Effector memory CD8-positive, alpha-beta T cell (primary cell): ENCODE measurements around the gene TRIP6.

Experiments
- ATAC-seq: fragments of 150-1000 bp; cut with Tn5 transposase; replicated peaks from 2 replicates; pipeline ENCODE4 v1.10.0; 2021; ENCODE audit warnings: mild to moderate bottlenecking, moderate library complexity
- DNase-seq, 3 experiments: peaks; one replicate each; pipeline ENCODE4 v3.0.0; 2021
- H3K27ac Mint-ChIP-seq, 2 donors: one replicate each; pipeline ENCODE4 v1.8.0; 2022; ENCODE audit warnings: mild to moderate bottlenecking in 2 of 2, mixed read lengths in 2 of 2, moderate library complexity in 2 of 2
- H3K27me3 Mint-ChIP-seq, 2 donors: one replicate each; pipeline ENCODE4 v1.8.0; 2022; ENCODE audit warnings: mixed read lengths in 2 of 2
- H3K36me3 Mint-ChIP-seq: one replicate; pipeline ENCODE4 v1.8.0; 2022; ENCODE audit warnings: mild to moderate bottlenecking, moderate library complexity, mixed read lengths; ENCODE audit not compliant: insufficient read depth
- H3K4me1 Mint-ChIP-seq, 2 donors: one replicate each; pipeline ENCODE4 v1.8.0; 2022; ENCODE audit warnings: low read depth in 2 of 2, mixed read lengths in 2 of 2
- H3K4me3 Mint-ChIP-seq, 2 donors: one replicate each; pipeline ENCODE4 v1.8.0; 2022; ENCODE audit warnings: mild to moderate bottlenecking in 2 of 2, mixed read lengths in 2 of 2, moderate library complexity in 2 of 2
- H3K9me3 Mint-ChIP-seq, 2 donors: one replicate each; pipeline ENCODE4 v1.8.0; 2022; ENCODE audit warnings: mixed read lengths in 2 of 2

Gene TRIP6

DNA sequence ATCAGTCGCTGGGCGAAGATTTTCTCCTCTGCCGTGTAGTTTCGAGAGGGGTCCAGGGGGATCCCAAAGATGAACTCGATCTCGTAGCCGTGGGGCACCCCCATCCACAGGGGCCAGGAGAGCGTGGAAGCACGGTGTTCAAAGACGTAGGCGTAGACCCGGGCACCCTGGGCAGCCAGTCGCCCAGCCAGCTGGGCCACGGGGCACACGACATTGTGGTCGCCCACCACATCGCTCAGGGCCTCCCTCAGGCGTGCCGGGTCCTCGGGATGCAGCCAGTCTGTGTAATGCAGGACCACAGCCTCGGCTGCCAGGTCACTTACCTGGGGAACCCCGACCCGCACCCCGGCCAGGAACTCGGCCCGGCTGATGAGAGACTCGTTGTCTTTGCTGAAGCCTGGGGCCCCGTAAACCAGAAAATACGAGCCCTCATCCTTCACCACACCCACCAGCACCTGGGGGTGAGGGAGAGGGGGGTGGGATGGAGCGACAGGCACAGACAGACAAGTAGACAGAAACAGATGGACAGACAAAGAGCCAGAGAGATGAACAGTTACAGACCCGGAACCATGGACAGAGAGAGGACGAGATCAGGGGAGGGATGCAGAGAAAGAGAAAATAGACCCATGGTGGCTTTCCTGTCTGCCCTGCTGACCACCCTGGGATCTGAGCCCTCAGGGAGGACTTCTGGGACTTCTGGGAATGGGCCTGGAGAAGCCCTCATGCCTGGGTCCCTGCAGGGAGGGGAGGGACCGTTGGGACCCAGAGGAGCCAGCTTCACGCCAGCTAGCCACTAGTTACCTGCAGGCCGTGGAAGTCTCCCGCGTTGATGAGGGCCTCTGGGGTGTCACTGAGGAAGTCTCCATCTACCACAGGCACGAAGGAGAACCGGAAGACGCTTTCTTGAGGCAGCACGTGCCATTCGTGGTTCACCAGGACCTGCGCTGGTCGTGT is 25.5 kb downstream of the TRIP6 start:
- H3K9me3 Mint-ChIP-seq: no peaks in the 10 kb centered on the region
- peak overlapping the region; percentile 33 to 57 for H3K4me3 Mint-ChIP-seq
- DNase-seq (no peak), ATAC-seq (no peak)
- H3K36me3 Mint-ChIP-seq: peaks cover 33% of the 10 kb centered on the region
- H3K27ac Mint-ChIP-seq: no peak overlapping the region
- H3K27me3 Mint-ChIP-seq: peaks cover 41 to 65% of the 10 kb centered on the region in 2 donors
- H3K4me1 Mint-ChIP-seq: peaks cover 27 to 33% of the 10 kb centered on the region in 2 donors

DNA sequence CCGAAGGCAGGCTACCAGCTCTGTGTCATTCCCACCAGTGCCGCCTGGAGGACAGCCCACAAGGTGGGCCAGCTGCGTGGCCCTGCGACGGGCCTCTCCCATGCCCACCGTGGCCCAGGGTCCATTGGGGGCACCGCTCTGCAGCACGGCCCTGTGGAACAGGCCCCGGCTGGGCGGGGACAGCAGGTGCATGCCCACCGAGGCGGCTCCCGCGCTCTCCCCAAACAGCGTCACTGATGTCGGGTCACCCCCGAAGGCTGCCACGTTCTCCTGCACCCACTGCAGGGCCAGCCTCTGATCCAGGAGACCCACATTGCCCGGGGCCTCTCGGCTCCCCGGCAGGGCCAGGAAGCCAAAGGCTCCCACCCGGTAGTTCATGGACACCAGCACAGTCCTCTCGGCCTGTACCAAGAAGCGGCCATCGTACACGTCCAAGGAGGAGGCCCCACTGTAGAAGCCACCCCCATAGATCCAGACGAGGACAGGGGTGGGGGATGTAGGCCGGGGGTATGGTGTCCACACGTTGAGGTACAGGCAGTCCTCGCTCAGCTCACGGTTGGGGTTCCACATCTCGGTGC is 26.2 kb downstream of the TRIP6 start:
- Mint-ChIP-seq H3K9me3 (no peaks in the 10 kb centered on the region), H3K4me1 (peaks cover 19 to 26% of the 10 kb centered on the region in 2 donors), H3K4me3 (peak overlapping the region; percentile 48 to 60), H3K27ac (no peak overlapping the region), H3K27me3 (peaks cover 49 to 73% of the 10 kb centered on the region in 2 donors), H3K36me3 (peaks cover 26% of the 10 kb centered on the region)
- ATAC-seq (no peak), DNase-seq (no peak)

DNA sequence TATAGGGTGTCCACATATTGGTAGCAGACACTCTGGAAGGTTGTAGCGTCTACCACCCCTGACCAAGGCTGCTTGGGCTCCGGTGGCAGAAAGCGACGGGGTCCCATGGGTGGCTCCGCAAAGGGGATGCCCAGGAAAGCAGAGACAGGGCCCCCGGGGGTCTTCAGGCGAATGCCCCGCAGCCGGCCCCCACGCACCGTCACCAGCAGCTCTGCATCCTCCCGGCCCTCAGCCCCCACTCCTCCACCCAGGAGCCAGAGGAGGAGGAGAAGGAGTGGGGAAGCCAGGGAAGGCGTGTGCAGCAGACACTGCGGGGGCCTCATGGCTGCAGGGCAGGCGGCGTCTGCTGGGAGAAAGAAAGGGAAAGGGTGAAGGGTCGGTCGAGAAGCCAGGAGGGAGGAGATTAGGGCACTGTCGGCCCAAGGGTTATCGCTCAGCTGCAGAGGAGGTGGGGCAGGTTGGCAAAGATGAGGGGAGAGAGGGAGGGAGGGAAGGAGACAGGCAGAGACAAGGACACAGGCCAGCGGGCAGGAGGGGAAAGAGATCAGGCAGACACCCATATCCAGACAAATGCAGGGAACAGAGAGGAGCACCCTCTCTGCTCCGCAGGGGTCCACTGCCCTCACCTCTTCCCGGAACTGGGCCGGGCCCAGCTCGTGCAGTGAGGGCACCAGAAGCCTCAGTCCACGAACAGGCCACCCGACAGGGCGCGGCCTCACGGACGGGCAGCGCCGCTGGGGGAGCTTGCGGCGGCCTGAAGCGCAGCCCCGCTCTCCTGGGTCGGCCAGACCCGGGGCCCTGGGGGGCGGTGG is 26.9 kb downstream of the TRIP6 start:
- no peak for ATAC-seq

GRCh38 chr7:100894860-100895700 is 27.9 kb downstream of the TRIP6 start:
- H3K27me3 Mint-ChIP-seq: peaks cover 51 to 81% of the 10 kb centered on the region in 2 donors
- peaks cover 15 to 20% of the 10 kb centered on the region in 2 donors for H3K4me1 Mint-ChIP-seq
- peak; percentile 62 to 63 (median 62) for DNase-seq
- H3K27ac Mint-ChIP-seq: no peak overlapping the region
- H3K9me3 Mint-ChIP-seq: no peaks in the 10 kb centered on the region
- ATAC-seq: peak; percentile 9
- peak overlapping the region; percentile 57 to 88 for H3K4me3 Mint-ChIP-seq
- H3K36me3 Mint-ChIP-seq: peaks cover 18% of the 10 kb centered on the region

More for the DNA sequence above, 26.9 kb downstream of the TRIP6 start:
- Mint-ChIP-seq H3K4me1 (peaks cover 16 to 21% of the 10 kb centered on the region in 2 donors), H3K27ac (no peak overlapping the region), H3K36me3 (peaks cover 21% of the 10 kb centered on the region), H3K9me3 (no peaks in the 10 kb centered on the region), H3K27me3 (peaks cover 51 to 75% of the 10 kb centered on the region in 2 donors), H3K4me3 (peak overlapping the region; percentile 60 to 88)
- DNase-seq: no peak

DNA sequence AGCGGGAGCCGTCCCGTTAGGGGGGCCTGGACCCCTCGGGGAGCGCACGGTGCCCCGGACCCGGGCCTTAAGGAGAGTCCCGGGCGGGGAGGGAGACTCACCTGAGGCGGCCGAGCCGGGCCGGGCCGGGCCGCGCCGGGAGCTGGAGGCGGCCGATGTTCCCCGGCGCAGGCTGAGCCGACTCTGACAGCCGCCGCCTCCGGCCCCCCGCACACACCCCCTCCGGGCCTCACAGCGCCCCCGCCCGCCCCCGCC is 28.4 kb downstream of the TRIP6 start, which contains the start of gene ACHE:
ACHE (minus strand) TSS at position 188 of the 255 bp plus-strand sequence. CDS start 1,656 bp downstream, outside the sequence.
- H3K4me3 Mint-ChIP-seq: peak within 1 kb of the TSS; percentile 88 to 93
- peaks cover 51 to 81% of the 10 kb centered on the region in 2 donors for H3K27me3 Mint-ChIP-seq
- no peak for ATAC-seq
- H3K36me3 Mint-ChIP-seq: peaks cover 13% of the 10 kb centered on the region
- H3K9me3 Mint-ChIP-seq: no peaks in the 10 kb centered on the region
- peaks cover 10 to 16% of the 10 kb centered on the region in 2 donors for H3K4me1 Mint-ChIP-seq
- peak within 1 kb of the TSS; percentile 76 to 86 for H3K27ac Mint-ChIP-seq
- DNase-seq: no peak

DNA sequence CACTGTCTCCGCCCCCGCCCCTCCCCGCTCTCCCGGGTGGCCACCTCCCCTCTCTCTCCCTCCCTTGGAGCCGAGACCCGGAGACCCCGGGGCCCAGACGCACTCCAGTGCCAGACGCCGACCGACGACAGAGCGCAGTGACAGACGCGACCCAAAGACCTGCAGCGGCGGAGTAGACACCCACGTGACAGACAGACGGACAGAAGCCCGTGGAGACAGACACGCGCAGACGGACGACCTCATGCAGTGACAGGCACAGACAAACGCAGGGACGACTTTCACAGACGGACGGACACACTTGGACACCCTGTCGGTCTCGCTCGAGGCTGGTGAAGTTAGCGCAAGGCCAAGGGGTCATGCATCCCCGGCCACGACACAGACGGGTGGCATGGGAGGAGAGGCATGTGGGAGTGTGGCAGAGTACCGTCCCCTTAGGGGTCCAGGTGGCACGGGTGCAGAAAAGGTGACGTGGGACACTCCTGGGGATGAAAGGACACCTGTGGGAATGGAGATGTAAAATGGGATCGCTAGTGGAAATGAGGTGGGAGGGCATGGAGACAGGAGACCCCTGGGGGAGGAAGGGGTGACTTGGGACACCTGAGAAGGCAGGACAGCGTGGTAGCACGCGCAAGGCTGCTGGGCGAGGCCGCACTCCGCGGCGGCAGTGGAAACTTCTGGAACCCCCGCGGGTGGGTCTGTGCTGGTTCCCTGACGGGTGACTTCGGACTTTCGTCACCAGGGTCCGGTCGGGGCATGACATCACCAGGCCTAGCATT is 29.0 kb downstream of the TRIP6 start:
- peak overlapping the region; percentile 88 to 93 for H3K4me3 Mint-ChIP-seq
- H3K27ac Mint-ChIP-seq: peak overlapping the region; percentile 76 to 86
- H3K4me1 Mint-ChIP-seq: peaks cover 8 to 14% of the 10 kb centered on the region in 2 donors
- H3K27me3 Mint-ChIP-seq: peaks cover 55 to 81% of the 10 kb centered on the region in 2 donors
- DNase-seq: peak; percentile 44 to 51 (median 49)
- peak; percentile 74 for ATAC-seq
- H3K9me3 Mint-ChIP-seq: no peaks in the 10 kb centered on the region
- H3K36me3 Mint-ChIP-seq: peaks cover 11% of the 10 kb centered on the region

DNA sequence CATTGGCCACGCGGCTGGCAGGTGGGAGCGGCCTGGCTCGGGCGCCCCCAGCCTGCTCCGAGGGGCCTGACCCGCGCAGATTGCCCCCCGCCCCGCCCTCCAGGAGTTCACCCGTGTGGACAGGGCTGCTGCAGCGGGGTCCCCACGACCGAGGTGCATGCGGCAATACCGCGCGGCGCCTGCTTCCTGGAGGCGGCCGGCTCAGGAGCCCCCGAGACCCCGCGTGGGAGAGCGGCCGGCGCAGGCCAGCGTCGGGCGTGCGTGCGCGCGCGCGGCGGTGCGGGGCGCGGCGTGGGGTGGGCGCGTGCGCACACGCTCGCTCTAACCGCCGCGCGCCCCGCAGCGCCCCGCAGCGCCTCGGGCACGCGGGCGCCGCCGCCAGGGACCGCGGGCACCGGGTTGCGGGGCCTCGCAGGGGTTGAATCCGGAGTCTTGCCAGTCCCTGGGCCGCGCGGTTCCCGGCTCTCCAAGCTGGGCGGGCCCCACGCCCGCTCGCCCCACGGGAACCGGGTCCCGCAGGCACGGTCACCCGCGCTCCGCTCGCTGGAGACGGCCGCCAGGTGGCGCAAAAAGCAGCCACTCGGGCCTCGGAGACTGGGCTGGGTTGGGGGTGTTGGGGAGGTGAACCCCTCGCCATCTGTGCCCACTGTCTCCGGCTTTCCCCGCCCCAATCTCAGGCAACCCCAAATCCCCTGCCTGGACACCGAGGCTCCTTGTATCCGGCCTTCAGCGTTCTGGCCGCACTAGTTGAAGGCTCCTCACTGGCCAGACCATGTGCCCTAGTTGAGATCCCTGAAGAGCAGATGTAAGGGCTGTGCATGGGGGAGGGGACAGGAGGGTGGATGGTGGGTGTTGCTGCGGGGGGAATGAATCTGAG is 29.8 kb downstream of the TRIP6 start:
- ATAC-seq: peak; percentile 60
- Mint-ChIP-seq H3K27ac (no peak overlapping the region), H3K4me1 (peaks cover 5 to 12% of the 10 kb centered on the region in 2 donors), H3K9me3 (no peaks in the 10 kb centered on the region), H3K4me3 (peak overlapping the region; percentile 88 to 93), H3K27me3 (peaks cover 48 to 76% of the 10 kb centered on the region in 2 donors), H3K36me3 (peaks cover 11% of the 10 kb centered on the region)
- DNase-seq: peak; percentile 47 to 58 (median 47)

DNA sequence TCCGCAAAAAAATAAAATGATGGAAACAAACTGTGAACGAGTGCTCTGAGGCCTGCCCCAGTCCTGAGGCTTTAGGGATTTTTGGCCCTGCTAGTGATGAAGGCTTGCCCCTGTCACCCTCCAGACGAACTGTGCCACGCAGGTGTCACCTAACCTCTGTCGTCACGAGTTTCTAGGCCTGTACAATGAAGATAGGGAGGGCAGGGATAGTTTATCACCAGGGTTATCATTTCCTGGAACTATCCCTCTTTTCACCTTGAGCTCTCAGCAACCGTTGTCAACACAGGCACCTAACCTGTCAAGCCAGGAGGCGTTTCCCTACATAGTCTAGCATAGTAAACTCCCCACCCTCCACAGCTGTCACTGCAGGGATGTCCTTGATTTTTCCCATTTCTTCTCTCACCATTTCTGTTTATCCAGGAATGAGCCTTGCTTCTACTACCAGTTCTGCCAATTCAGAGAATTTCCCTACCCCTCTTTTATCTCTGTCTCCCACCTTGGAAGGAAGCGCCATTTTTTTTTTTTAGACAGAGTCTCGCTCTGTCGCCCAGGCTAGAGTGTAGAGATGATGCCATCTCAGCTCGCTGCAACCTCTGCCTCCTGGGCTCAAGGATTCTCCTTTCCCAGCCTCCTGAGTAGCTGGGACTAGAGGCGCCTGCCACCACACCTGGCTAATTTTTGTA is 30.7 kb downstream of the TRIP6 start:
- ATAC-seq: no peak
- H3K36me3 Mint-ChIP-seq: peaks cover 11% of the 10 kb centered on the region
- H3K27me3 Mint-ChIP-seq: peaks cover 39 to 76% of the 10 kb centered on the region in 2 donors
- DNase-seq: no peak
- H3K4me1 Mint-ChIP-seq: peaks cover 5 to 10% of the 10 kb centered on the region in 2 donors
- peak overlapping the region; percentile 58 to 68 for H3K4me3 Mint-ChIP-seq
- no peaks in the 10 kb centered on the region for H3K9me3 Mint-ChIP-seq
- no peak overlapping the region for H3K27ac Mint-ChIP-seq

DNA sequence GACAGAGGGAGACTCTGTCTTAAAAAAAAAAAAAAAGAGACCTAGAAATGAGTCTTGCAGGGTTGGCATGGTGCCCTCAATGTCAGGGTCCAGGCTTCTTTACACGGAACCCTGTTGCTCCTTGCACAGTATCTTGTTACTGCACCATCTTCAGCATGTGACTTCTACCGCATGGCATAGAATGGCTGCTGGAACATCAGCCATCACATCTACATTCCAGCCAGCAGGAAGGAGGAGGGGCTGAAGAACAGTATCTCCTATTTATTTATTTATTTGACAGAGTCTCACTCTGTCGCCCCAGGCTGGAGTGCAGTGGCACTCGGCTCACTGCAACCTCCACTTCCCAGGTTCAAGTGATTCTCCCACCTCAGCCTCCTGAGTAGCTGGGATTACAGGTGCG is 32.2 kb downstream of the TRIP6 start:
- Mint-ChIP-seq H3K36me3 (peaks cover 11% of the 10 kb centered on the region), H3K27me3 (peaks cover 37 to 63% of the 10 kb centered on the region in 2 donors), H3K4me1 (peaks cover 5 to 8% of the 10 kb centered on the region in 2 donors), H3K4me3 (no peak overlapping the region), H3K9me3 (no peaks in the 10 kb centered on the region), H3K27ac (no peak overlapping the region)
- DNase-seq (no peak), ATAC-seq (no peak)

DNA sequence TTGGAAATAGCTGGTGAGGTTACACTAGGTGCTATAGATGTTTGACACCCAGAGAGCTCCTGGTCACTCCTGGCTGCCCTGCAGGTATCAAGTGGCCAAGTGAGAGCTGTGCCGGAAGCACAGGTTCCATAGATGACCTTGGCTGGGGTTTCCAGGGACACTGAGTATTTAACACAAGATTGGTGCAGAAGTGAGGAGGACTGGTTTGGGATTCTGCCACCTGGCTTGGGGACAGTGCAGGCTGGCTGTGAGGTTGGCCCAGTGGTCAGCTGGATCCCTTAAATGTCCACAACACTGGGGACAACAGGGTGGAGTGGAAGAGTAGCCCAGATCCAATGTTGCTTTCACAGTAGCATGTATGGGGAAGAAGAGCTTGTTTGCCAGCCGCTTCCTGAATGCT is 33.8 kb downstream of the TRIP6 start:
- no peaks in the 10 kb centered on the region for H3K9me3 Mint-ChIP-seq
- H3K27ac Mint-ChIP-seq: no peak overlapping the region
- H3K27me3 Mint-ChIP-seq: peaks cover 32 to 54% of the 10 kb centered on the region in 2 donors
- no peak overlapping the region for H3K4me3 Mint-ChIP-seq
- peaks cover 5% of the 10 kb centered on the region for H3K36me3 Mint-ChIP-seq
- H3K4me1 Mint-ChIP-seq: peaks cover 3 to 6% of the 10 kb centered on the region in 2 donors
- no peak for ATAC-seq
- no peak for DNase-seq

DNA sequence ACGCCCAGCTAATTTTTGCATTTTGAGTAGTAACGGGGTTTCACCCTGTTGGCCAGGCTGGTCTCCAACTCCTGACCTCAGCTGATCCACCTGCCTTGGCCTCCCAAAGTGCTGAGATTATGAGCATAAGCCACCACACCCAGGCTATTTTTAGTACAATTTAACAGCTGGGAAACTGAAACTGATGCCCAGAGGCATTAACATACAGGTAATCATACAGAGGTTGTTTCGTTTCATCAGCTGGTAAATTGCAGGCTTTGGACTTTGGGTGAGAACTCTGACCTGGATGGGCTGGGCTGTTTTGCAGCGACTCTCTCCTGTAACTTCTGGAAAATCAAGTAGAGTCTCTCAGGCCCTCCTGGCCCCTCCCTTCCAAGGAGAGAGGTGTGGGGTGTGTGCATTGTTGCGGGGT is 34.7 kb downstream of the TRIP6 start:
- H3K4me3 Mint-ChIP-seq: no peak overlapping the region
- H3K36me3 Mint-ChIP-seq: no peaks in the 10 kb centered on the region
- ATAC-seq (no peak), DNase-seq (no peak)
- H3K27me3 Mint-ChIP-seq: peaks cover 28 to 47% of the 10 kb centered on the region in 2 donors
- H3K9me3 Mint-ChIP-seq: no peaks in the 10 kb centered on the region
- no peak overlapping the region for H3K27ac Mint-ChIP-seq
- peaks cover 0 to 2% of the 10 kb centered on the region in 2 donors for H3K4me1 Mint-ChIP-seq
